OCI-LY3 (cell line): ENCODE data around the gene RAB3GAP1.

Experiments
- H2AFZ ChIP-seq: fragments of 200-600, 300-600 bp; shearing (Covaris generic); 2 replicates; pipeline ENCODE4 v1.6.0; 2014; ENCODE audit warnings: antibody characterized with exemption, low read depth, low read length
- H3K27ac ChIP-seq: fragments of 200-600, 300-600 bp; sonication (generic); 2 replicates; pipeline ENCODE4 v1.5.1; 2014; ENCODE audit warnings: mild to moderate bottlenecking, low read length, moderate library complexity, mixed read lengths
- H3K27me3 ChIP-seq: fragments of 200-600, 300-600 bp; sonication (generic); 2 replicates; pipeline ENCODE4 v1.6.1; 2014; ENCODE audit warnings: low read depth, low read length, mixed read lengths
- H3K36me3 ChIP-seq: fragments of 200-600, 300-600 bp; sonication (generic); replicated peaks from 2 replicates; pipeline ENCODE3; 2014; ENCODE audit warnings: low read depth, low read length, mixed read lengths
- H3K4me1 ChIP-seq: fragments of 300-600, 200-600 bp; sonication (generic); 2 replicates; pipeline ENCODE4 v1.6.1; 2014; ENCODE audit warnings: low read length, mixed read lengths
- H3K4me2 ChIP-seq: fragments of 200-600, 300-600 bp; sonication (generic); 2 replicates; pipeline ENCODE4 v1.6.1; 2014; ENCODE audit warnings: low read length, mixed read lengths
- H3K4me3 ChIP-seq: fragments of 300-600, 200-600 bp; sonication (generic); 2 replicates; pipeline ENCODE4 v1.5.1; 2014; ENCODE audit warnings: antibody characterized with exemption, mild to moderate bottlenecking, low read length, moderate library complexity
- H3K79me2 ChIP-seq: fragments of 300-600, 200-600 bp; shearing (Covaris generic); 2 replicates; pipeline ENCODE4 v1.6.1; 2014; ENCODE audit warnings: mild to moderate bottlenecking, low read length, mixed read lengths
- H3K9ac ChIP-seq: fragments of 300-600, 200-600 bp; shearing (Covaris generic); 2 replicates; pipeline ENCODE4 v1.6.0; 2014; ENCODE audit warnings: mild to moderate bottlenecking, low read length, moderate library complexity
- H3K9me3 ChIP-seq: fragments of 200-600, 300-600 bp; shearing (Covaris generic); 2 replicates; pipeline ENCODE4 v1.6.1; 2014; ENCODE audit warnings: low read length, mixed read lengths; ENCODE audit not compliant: insufficient read depth
- H4K20me1 ChIP-seq: fragments of 200-600, 300-600 bp; sonication (generic); 2 replicates; pipeline ENCODE4 v1.6.1; 2016; ENCODE audit warnings: low read length, mixed read lengths; ENCODE audit not compliant: insufficient read depth
- CTCF ChIP-seq: fragments of 200-600, 300-600 bp; sonication (generic); IDR thresholded peaks from 2 replicates; pipeline ENCODE4 v1.5.1; 2014; ENCODE audit warnings: antibody characterized with exemption, low read length, low read depth
- EZH2phosphoT487 ChIP-seq: fragments of 200-600 bp; shearing (Covaris generic); IDR thresholded peaks from 2 replicates; pipeline ENCODE4 v1.6.1; 2018; ENCODE audit warnings: antibody characterized with exemption, mixed run types, low read depth

The RAB3GAP1 gene

GRCh38 chr2:135130751-135131150 lies 78.7 kb downstream of the RAB3GAP1 start:
- Histone ChIP-seq H3K79me2 (no peaks in the 10 kb centered on the region), H3K4me2 (no peak overlapping the region), H4K20me1 (no peaks in the 10 kb centered on the region), H3K27me3 (no peaks in the 10 kb centered on the region), H3K4me1 (no peaks in the 10 kb centered on the region), H2AFZ (no peak overlapping the region), H3K9ac (no peak overlapping the region), H3K36me3 (peaks cover 27% of the 10 kb centered on the region), H3K4me3 (no peak overlapping the region), H3K27ac (no peak overlapping the region), H3K9me3 (no peaks in the 10 kb centered on the region)
- TF ChIP-seq EZH2phosphoT487 (no peak), CTCF (no peak)

- H3K9me3 ChIP-seq = no peaks in the 10 kb centered on the region
- H3K27me3 ChIP-seq = no peaks in the 10 kb centered on the region
- H4K20me1 ChIP-seq = no peaks in the 10 kb centered on the region
- no peaks in the 10 kb centered on the region for H3K4me1 ChIP-seq
- no peak overlapping the region for H3K4me2 ChIP-seq
- peaks cover 25% of the 10 kb centered on the region for H3K36me3 ChIP-seq
- H2AFZ ChIP-seq = no peak overlapping the region
- no peaks in the 10 kb centered on the region for H3K79me2 ChIP-seq
- no peak overlapping the region for H3K9ac ChIP-seq
- no peak for TF ChIP-seq CTCF
- TF ChIP-seq EZH2phosphoT487 = no peak
- no peak overlapping the region for H3K27ac ChIP-seq
- no peak overlapping the region for H3K4me3 ChIP-seq
Observed at GRCh38 chr2:135132314-135132713, 80.2 kb downstream of the RAB3GAP1 start.

GRCh38 chr2:135140606-135141005 lies 88.5 kb downstream of the RAB3GAP1 start:
- no peak overlapping the region for H3K4me2 ChIP-seq
- peaks cover 47% of the 10 kb centered on the region for H3K36me3 ChIP-seq
- H3K79me2 ChIP-seq = peaks cover 4% of the 10 kb centered on the region

GRCh38 chr2:135142323-135142722 lies 90.2 kb downstream of the RAB3GAP1 start:
- H3K9me3 ChIP-seq = no peaks in the 10 kb centered on the region
- no peaks in the 10 kb centered on the region for H3K27me3 ChIP-seq
- H3K4me2 ChIP-seq = no peak overlapping the region
- no peak overlapping the region for H3K4me3 ChIP-seq
- peaks cover 4% of the 10 kb centered on the region for H3K79me2 ChIP-seq
- TF ChIP-seq CTCF = no peak
- TF ChIP-seq EZH2phosphoT487 = no peak
- H3K9ac ChIP-seq = no peak overlapping the region
- peaks cover 44% of the 10 kb centered on the region for H3K36me3 ChIP-seq
- H2AFZ ChIP-seq = no peak overlapping the region
- peaks cover 12% of the 10 kb centered on the region for H3K4me1 ChIP-seq
- H3K27ac ChIP-seq = no peak overlapping the region
- H4K20me1 ChIP-seq = no peaks in the 10 kb centered on the region

More at GRCh38 chr2:135140606-135141005, 88.5 kb downstream of the RAB3GAP1 start:
- TF ChIP-seq EZH2phosphoT487 = no peak
- no peak for TF ChIP-seq CTCF
- peaks cover 3% of the 10 kb centered on the region for H3K4me1 ChIP-seq
- H3K4me3 ChIP-seq = no peak overlapping the region
- no peak overlapping the region for H3K27ac ChIP-seq
- H3K27me3 ChIP-seq = no peaks in the 10 kb centered on the region
- no peaks in the 10 kb centered on the region for H3K9me3 ChIP-seq
- H2AFZ ChIP-seq = no peak overlapping the region
- no peaks in the 10 kb centered on the region for H4K20me1 ChIP-seq
- H3K9ac ChIP-seq = no peak overlapping the region
